Measurements from ENCODE around the gene TECR. TPM values are rescaled to one million over a fixed set of nuclear protein-coding genes. Genes with fewer than 3 reads are reported as not detected.
"Not testable (repeated sequence)": the region's sequence is repeated elsewhere in the genome, so short reads cannot be mapped to it uniquely, and the experiment has no call there.

TECR gene
- total RNA-seq, 1 donor from 2014 or later = 57.7 TPM

- DNase-seq (ENCODE audit: low read depth) = no peak
- TF ChIP-seq, protein P1, sequence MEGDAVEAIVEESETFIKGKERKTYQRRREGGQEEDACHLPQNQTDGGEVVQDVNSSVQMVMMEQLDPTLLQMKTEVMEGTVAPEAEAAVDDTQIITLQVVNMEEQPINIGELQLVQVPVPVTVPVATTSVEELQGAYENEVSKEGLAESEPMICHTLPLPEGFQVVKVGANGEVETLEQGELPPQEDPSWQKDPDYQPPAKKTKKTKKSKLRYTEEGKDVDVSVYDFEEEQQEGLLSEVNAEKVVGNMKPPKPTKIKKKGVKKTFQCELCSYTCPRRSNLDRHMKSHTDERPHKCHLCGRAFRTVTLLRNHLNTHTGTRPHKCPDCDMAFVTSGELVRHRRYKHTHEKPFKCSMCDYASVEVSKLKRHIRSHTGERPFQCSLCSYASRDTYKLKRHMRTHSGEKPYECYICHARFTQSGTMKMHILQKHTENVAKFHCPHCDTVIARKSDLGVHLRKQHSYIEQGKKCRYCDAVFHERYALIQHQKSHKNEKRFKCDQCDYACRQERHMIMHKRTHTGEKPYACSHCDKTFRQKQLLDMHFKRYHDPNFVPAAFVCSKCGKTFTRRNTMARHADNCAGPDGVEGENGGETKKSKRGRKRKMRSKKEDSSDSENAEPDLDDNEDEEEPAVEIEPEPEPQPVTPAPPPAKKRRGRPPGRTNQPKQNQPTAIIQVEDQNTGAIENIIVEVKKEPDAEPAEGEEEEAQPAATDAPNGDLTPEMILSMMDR (conservative IDR thresholded peaks at IDR 0.05; ENCODE audit: low read depth, low read length) = no peak
- no peak overlapping the region for H3K4me3 ChIP-seq (ENCODE audit: low read depth, low read length)
These were observed 77.2 kb downstream of the TECR start for GRCh38 chr19:14606627-14607026.

DNA sequence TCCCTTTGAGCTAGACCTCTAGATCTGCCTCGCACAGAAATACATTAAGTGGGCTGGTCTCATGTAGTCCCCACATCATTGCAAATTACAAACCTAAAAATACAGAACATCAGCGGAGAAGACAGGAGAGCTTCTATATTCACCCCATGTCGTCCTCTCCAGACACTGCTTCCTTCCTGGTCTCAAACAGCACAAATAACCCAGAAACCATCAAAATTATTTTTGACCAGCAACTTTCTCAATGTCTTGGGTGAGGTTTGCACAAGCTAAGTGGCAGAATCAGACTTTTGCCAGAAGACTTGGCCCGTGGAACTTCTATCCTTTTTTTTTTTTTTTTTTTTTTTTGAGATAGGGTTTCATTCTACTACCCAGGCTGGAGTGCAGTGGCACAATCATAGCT lies 81.7 kb downstream of the TECR start:
- TF ChIP-seq, protein P1 (conservative IDR thresholded peaks at IDR 0.05; ENCODE audit: low read depth, low read length) = no peak
- H3K4me3 ChIP-seq (ENCODE audit: low read depth, low read length) = no peak overlapping the region
- no peak for DNase-seq (ENCODE audit: low read depth)

- not testable (repeated sequence) for DNase-seq (ENCODE audit: low read depth); H3K4me3 ChIP-seq (ENCODE audit: low read depth, low read length)
These were observed 82.8 kb downstream of the TECR start for GRCh38 chr19:14612242-14612641.

- TF ChIP-seq, protein P1 (conservative IDR thresholded peaks at IDR 0.05; ENCODE audit: low read depth, low read length) = no peak
- DNase-seq (ENCODE audit: low read depth) = no peak
- no peak overlapping the region for H3K4me3 ChIP-seq (ENCODE audit: low read depth, low read length)
These were observed 83.3 kb downstream of the TECR start for GRCh38 chr19:14612657-14613056.

DNA sequence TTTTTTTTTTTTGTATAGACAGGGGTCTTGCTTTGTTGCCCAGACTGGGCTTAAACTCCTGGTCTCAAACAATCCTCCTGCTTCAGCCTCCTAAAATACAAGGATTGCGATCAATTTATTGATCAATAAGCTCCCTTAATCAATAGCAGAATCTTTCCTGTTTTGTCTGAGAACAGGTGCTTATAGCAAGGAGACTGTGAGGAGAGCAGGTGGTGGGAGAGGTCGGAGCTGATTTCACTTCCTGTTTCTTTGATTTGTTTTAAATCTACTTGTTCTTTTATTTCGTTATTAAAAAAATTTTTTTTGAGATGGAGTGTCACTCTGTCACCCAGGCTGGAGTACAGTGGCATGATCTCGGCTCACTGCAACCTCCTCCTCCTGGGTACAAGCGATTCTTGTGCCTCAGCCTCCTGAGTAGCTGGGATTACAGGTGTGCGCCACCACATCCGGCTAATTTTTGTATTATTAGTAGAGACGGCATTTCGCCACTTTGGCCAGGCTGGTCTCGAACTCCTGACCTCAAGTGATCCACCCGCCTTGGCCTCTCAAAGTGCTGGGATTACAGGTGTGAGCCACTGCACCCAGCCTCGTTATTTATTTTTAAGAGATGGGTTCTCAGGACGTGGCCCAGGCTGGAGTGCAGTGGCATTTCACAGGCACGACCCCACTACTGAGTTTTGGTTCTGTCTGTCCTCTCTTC lies 84.2 kb downstream of the TECR start:
- H3K4me3 ChIP-seq (ENCODE audit: low read depth, low read length); DNase-seq (ENCODE audit: low read depth): not testable (repeated sequence)

- no peak for DNase-seq (ENCODE audit: low read depth)
- TF ChIP-seq, protein P1 (conservative IDR thresholded peaks at IDR 0.05; ENCODE audit: low read depth, low read length) = no peak
- H3K4me3 ChIP-seq (ENCODE audit: low read depth, low read length) = no peak overlapping the region
These were observed 84.7 kb downstream of the TECR start for GRCh38 chr19:14614099-14614412.

Other genes with a start within 250 kb of the TECR start
- 37.5 and 76.3 TPM in 2 replicates for gene ADGRE5, start 148.2 kb upstream of the TECR start, total RNA-seq
- 113 and 255 TPM in 2 replicates for gene DDX39A, start 110.3 kb upstream of the TECR start, total RNA-seq
- gene PKN1, start 96.3 kb upstream of the TECR start, total RNA-seq = 153 and 164 TPM in 2 replicates
- 4.5 and 16.4 TPM in 2 replicates for gene PTGER1, start 54.2 kb upstream of the TECR start, total RNA-seq
- 208 and 218 TPM in 2 replicates for gene GIPC1, start 33.5 kb upstream of the TECR start, total RNA-seq
- 83.3 and 116 TPM in 2 replicates for gene DNAJB1, start 11.2 kb upstream of the TECR start, total RNA-seq
- gene NDUFB7, start 42.5 kb downstream of the TECR start, total RNA-seq = 400 and 402 TPM in 2 replicates
- not detected in 2 replicates for gene CLEC17A, start 53.5 kb downstream of the TECR start, total RNA-seq
- not detected in 2 replicates for gene ADGRE3, start 145.2 kb downstream of the TECR start, total RNA-seq
- gene ZNF333, start 160.5 kb downstream of the TECR start, total RNA-seq = 5.7 and 6.3 TPM in 2 replicates
- gene ADGRE2, start 249.0 kb downstream of the TECR start, total RNA-seq = under 0.01 and 0.12 TPM in 2 replicates

Measured in epithelial cell of proximal tubule (primary cell).